Psoas muscle (tissue), 8 donors: ENCODE results near the gene TPTE. TPM values are rescaled to one million over a fixed set of nuclear protein-coding genes. Genes with fewer than 3 reads are reported as not detected.
"Not testable (repeated sequence)": the region's sequence is repeated elsewhere in the genome, so short reads cannot be mapped to it uniquely, and the experiment has no call there.

Experiments used
- ATAC-seq, 4 donors: fragments of 200-7000 bp; cut with Tn5 transposase; one replicate each; pipeline ENCODE4 v1.9.1; 2020; ENCODE audit warnings: moderate library complexity in 3 of 4, mild to moderate bottlenecking in 2 of 4
- DNase-seq, 2 donors: peaks; one replicate each; pipeline ENCODE4 v3.0.0-alpha.2; 2020
- H3K27ac ChIP-seq: fragments of 200-600 bp; one replicate; pipeline ENCODE4 v1.8.0; 2022
- H3K27me3 ChIP-seq, 3 donors: fragments of 200-600 bp in 1 of 3; one replicate each; pipeline versions ENCODE4 v1.6.1 to v1.8.0; 2013 to 2022; ENCODE audit warnings: low read length in 2 of 3, mild to moderate bottlenecking in 2 of 3, moderate library complexity in 1 of 3; ENCODE audit not compliant: insufficient read depth in 3 of 3
- H3K36me3 ChIP-seq, 2 donors: fragments of 200-600 bp in 1 of 2; one replicate each; pipeline versions ENCODE4 v1.6.1 to v1.8.0; 2013 to 2022; ENCODE audit warnings: low read depth in 1 of 2, mild to moderate bottlenecking in 1 of 2, moderate library complexity in 1 of 2; ENCODE audit not compliant: insufficient read depth in 1 of 2
- H3K4me1 ChIP-seq: fragments of 200-600 bp; one replicate; pipeline ENCODE4 v1.8.0; 2022
- H3K4me3 ChIP-seq: fragments of 200-600 bp; one replicate; pipeline ENCODE4 v1.8.0; 2022; ENCODE audit warnings: mild to moderate bottlenecking
- H3K9me3 ChIP-seq: fragments of 200-600 bp; one replicate; pipeline ENCODE4 v1.8.0; 2022
- CTCF ChIP-seq: fragments of 200-600 bp; IDR thresholded peaks from one replicate; pipeline ENCODE4 v1.8.0; 2022; ENCODE audit warnings: antibody characterized with exemption
- WGBS, 3 donors: extraction: QIAGEN DNeasy Blood & Tissue Kit; methylation state at CpG; one replicate each; pipeline versions ENCODE4 v1.1.6 to v1.1.7; 2013; 5-methylcytosine and 5-hydroxymethylcytosine counted together
- intact Hi-C, 2 donors: fragments of 100-400 bp; cut with DNase I; formaldehyde crosslinking; loops; one replicate each; pipeline versions ENCODE4 v1.11.0 to v1.14.2; 2022
- long read RNA-seq, 2 donors: library from polyadenylated mRNA; unstranded; transcript quantifications; one replicate each; pipeline ENCODE4 v2.0.0, GENCODE V29; 2021
- polyA plus RNA-seq, 3 donors: library from polyadenylated mRNA; stranded (reverse); fragments of 200-250 nt; gene quantifications; one replicate each; pipeline ENCODE4 v1.2.3, GENCODE V29; 2013
- total RNA-seq, 4 donors: library from RNA; stranded (reverse); fragmentation: NEBNext Ultra II Directional in 2 of 4; extraction: Animal tissue kit (Norgen Biotek cat#: 25700) in 2 of 4; gene quantifications; one replicate each; pipeline versions ENCODE4 v1.2.1 to v1.2.4, GENCODE V29; 2021 to 2023
- donor health status: healthy with polysubstance abuse.
- donor health status: DM: no; HTN: no; CAD: no; lungs with moderate emphysema.
- donor health status: Bipolar disorder and iron deficiency.
- donor health status: healthy.
- donor health status: DM: yes; HTN: yes; CAD: no.
- donor health status: DM: no; HTN: no; CAD: no.
- donor health status: DM: no; HTN: no; CAD: no.
- donor health status: DM: yes; HTN: yes; CAD: no.

The TPTE gene
- total RNA-seq (not detected), polyA plus RNA-seq (not detected)
- long read RNA-seq, donor 1, result 0 reads
- long read RNA-seq, donor 2, result 0 reads

- Histone ChIP-seq H3K27ac (no peak within 1 kb of the TSS), H3K27me3 (no peaks in the 10 kb centered on the region), H3K36me3 (no peaks in the 10 kb centered on the region), H3K9me3 (no peaks in the 10 kb centered on the region), H3K4me3 (no peak within 1 kb of the TSS), H3K4me1 (no peaks in the 10 kb centered on the region)
- DNase-seq (no peak), ATAC-seq (peak in 1 of 4 donors; percentile 35)
- no peak for TF ChIP-seq CTCF
- 55 to 64% (median 57%) methylated on average over 51 to 65 of the region's 66 CpGs for WGBS, 3 donors
- intact Hi-C loops, result no loop called here
Observed at GRCh38 chr21:10521091-10521598, at the start of gene TPTE. Gene TPTE, plus strand, starts transcription at chr21:10521583. Its CDS starts 17,141 bp downstream, at chr21:10538724.

GRCh38 chr21:10471999-10472398 is 49.4 kb upstream of the TPTE start:
- H3K27ac ChIP-seq, H3K4me3 ChIP-seq, H3K4me1 ChIP-seq, H3K36me3 ChIP-seq, intact Hi-C loops, H3K27me3 ChIP-seq, H3K9me3 ChIP-seq, ATAC-seq: not testable (repeated sequence)
- DNase-seq, result peak in 1 of 2 donors; percentile 11

GRCh38 chr21:10477794-10478193 is 43.6 kb upstream of the TPTE start:
- H3K36me3 ChIP-seq, H3K4me1 ChIP-seq, H3K9me3 ChIP-seq, H3K27ac ChIP-seq, intact Hi-C loops, H3K27me3 ChIP-seq, DNase-seq, H3K4me3 ChIP-seq: not testable (repeated sequence)
- ATAC-seq, result peak in 1 of 4 donors; percentile 28
- WGBS, 3 donors, result 57 to 66% (median 59%) methylated on average over 7 of the region's 7 CpGs

GRCh38 chr21:10479875-10480274 is 41.5 kb upstream of the TPTE start:
- H3K36me3 ChIP-seq, H3K4me1 ChIP-seq, H3K27ac ChIP-seq, H3K27me3 ChIP-seq, intact Hi-C loops, H3K4me3 ChIP-seq, H3K9me3 ChIP-seq: not testable (repeated sequence)
- ATAC-seq (peak in 2 of 4 donors; percentile 36 to 51), DNase-seq (peak in 1 of 2 donors; percentile 11)
- 36 to 40% (median 37%) methylated on average over 4 of the region's 4 CpGs for WGBS, 3 donors

GRCh38 chr21:10484864-10485263 is 36.5 kb upstream of the TPTE start:
- WGBS, 3 donors, result 50 to 59% (median 53%) methylated on average over 2 to 3 of the region's 3 CpGs
- H3K27me3 ChIP-seq, DNase-seq, intact Hi-C loops, H3K4me1 ChIP-seq, H3K36me3 ChIP-seq, H3K9me3 ChIP-seq, H3K4me3 ChIP-seq, H3K27ac ChIP-seq, ATAC-seq: not testable (repeated sequence)

- WGBS, 3 donors, result 54 to 55% (median 55%) methylated on average over 3 of the region's 3 CpGs
- intact Hi-C loops, H3K4me3 ChIP-seq, H3K27me3 ChIP-seq, ATAC-seq, H3K27ac ChIP-seq, DNase-seq, H3K9me3 ChIP-seq, H3K4me1 ChIP-seq, H3K36me3 ChIP-seq: not testable (repeated sequence)
Observed at GRCh38 chr21:10490453-10490852, 30.9 kb upstream of the TPTE start.

- peak in 1 of 4 donors; percentile 28 for ATAC-seq
- intact Hi-C loops, result no loop called here
- no peak for TF ChIP-seq CTCF
- H3K27ac ChIP-seq, result no peak overlapping the region
- no peak for DNase-seq
- no peaks in the 10 kb centered on the region for H3K9me3 ChIP-seq
- no peak overlapping the region for H3K4me3 ChIP-seq
- WGBS, 3 donors, result 63 to 66% (median 63%) methylated on average over 6 of the region's 6 CpGs
- H3K27me3 ChIP-seq, result no peaks in the 10 kb centered on the region
- no peaks in the 10 kb centered on the region for H3K36me3 ChIP-seq
- no peaks in the 10 kb centered on the region for H3K4me1 ChIP-seq
Observed at GRCh38 chr21:10511116-10511515, 10.3 kb upstream of the TPTE start.

GRCh38 chr21:10516889-10517288 is 4.5 kb upstream of the TPTE start:
- WGBS, 3 donors, result 70 to 82% (median 72%) methylated on average over 3 of the region's 3 CpGs

GRCh38 chr21:10517904-10518303 is 3.5 kb upstream of the TPTE start:
- ATAC-seq, H3K4me3 ChIP-seq, DNase-seq, H3K27me3 ChIP-seq, H3K4me1 ChIP-seq, H3K9me3 ChIP-seq, intact Hi-C loops, H3K36me3 ChIP-seq, H3K27ac ChIP-seq: not testable (repeated sequence)
- WGBS, 3 donors, result 72 to 75% (median 72%) methylated on average over 10 of the region's 10 CpGs

More at GRCh38 chr21:10516889-10517288, 4.5 kb upstream of the TPTE start:
- ATAC-seq, H3K27ac ChIP-seq, H3K27me3 ChIP-seq, H3K4me1 ChIP-seq, H3K4me3 ChIP-seq, H3K9me3 ChIP-seq, H3K36me3 ChIP-seq, intact Hi-C loops, DNase-seq: not testable (repeated sequence)

- DNase-seq, H3K9me3 ChIP-seq, H3K4me3 ChIP-seq, H3K27ac ChIP-seq, H3K4me1 ChIP-seq, H3K27me3 ChIP-seq, ATAC-seq, intact Hi-C loops, H3K36me3 ChIP-seq: not testable (repeated sequence)
- WGBS, 3 donors, result 56 to 61% (median 59%) methylated on average over 56 to 75 of the region's 75 CpGs
Observed at GRCh38 chr21:10521835-10522500, 585 bp downstream of the TPTE start.
